Activated CD4-positive, alpha-beta T cell treated with anti-CD3 and anti-CD28 coated beads, Interleukin-2, amount 50 U/mL, for 24 hours (primary cell): ENCODE measurements around the gene TMEM61.
"Not testable (repeated sequence)": the region's sequence is repeated elsewhere in the genome, so short reads cannot be mapped to it uniquely, and the experiment has no call there.

Experiments used
- DNase-seq, 2 donors: peaks; one replicate each; pipeline ENCODE4 v3.0.0-alpha.2; 2020; ENCODE audit warnings: low read depth in 1 of 2, low spot score in 1 of 2

TMEM61 gene

DNA sequence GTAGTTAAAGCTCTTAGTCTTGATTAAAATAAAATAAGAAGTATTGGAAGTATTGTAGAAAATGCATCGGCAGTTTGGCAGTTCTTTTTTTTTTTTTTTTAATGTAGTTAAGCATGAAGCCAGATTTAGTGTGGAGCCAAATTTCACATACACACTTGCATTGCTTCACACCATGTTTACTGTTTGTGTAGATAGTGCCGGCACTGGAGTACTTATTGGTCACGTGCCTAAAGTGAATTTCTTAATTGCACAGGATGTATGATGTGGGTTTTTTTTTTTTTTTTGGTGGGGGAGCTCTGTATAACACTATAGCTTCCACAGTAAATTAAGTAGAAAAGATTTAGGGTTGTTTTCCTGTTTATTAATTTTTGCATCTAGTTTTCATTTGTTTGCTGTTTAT, 21.2 kb upstream of the TMEM61 start:
- no peak for DNase-seq

DNA sequence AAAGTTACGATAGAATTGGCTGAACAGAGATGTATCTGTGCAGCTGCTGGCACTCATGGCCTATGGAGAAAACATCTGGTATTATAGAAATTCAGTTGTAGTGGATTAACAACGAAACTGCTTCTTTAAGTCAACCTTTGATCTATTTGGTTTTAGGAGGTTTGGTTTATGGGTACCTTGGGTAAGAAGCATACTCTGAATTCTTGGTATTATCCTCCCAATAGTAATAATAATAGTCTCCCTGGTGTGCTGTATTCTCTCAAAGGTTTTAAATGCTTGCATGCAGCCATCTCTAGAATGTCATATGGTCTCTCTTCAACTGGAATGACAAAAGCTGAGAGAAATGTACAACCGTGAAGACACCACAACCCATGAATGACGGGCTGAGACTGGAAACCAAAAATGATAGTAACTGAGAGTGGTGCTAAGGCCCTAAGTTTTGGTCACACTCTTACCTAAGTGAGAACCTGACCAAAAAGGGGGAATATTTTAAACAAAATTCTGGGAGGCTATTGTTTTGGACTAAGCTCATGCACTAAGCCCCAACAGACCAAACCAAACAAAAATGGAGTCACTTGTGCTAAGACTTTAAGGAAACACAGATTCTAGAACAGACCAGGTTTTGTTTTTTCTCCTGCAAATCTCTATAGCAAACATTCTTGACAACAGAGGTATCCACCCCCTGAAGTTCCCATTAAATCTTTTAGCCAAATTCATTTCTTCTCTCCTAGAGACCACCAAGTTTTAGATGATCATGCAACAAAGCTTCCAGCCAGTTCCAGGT, 17.6 kb upstream of the TMEM61 start:
- DNase-seq, result no peak

- DNase-seq, result not testable (repeated sequence)
Measured at GRCh38 chr1:54963829-54964228, 16.6 kb upstream of the TMEM61 start.

DNA sequence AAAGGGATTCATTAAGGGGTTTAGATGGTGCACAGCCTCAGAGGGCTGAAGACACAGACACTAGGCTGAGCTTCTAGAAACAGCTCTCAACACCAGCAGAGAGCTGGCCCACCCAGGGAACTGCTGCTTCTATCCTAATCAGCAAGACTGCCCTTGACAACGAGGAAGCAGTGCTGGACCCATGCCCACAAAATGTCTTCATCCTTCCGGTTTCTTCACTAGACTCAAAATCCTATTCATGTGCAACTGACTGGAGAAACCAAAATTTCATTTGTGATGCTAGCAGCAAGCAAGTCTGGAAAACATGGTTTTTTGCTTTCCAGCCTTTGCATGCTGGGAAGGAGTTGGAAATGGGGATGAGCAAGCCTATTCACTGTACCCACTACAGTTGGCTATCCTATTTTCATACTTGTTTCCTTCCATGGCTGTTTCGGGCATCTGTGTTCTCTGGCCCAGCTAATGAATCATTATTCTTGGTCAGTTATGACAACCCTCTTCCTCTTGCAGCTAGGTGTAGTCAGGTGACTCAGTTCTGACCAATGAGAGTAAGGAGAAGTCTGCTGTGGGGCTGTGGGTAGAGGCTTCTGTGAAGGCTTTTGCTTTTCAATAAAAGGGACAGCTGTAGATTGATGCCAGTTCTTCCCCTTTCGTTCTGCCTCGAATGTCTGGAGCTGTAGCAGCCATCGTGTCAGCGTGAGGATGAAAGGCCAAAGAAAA, 14.6 kb upstream of the TMEM61 start:
- DNase-seq, result no peak

DNA sequence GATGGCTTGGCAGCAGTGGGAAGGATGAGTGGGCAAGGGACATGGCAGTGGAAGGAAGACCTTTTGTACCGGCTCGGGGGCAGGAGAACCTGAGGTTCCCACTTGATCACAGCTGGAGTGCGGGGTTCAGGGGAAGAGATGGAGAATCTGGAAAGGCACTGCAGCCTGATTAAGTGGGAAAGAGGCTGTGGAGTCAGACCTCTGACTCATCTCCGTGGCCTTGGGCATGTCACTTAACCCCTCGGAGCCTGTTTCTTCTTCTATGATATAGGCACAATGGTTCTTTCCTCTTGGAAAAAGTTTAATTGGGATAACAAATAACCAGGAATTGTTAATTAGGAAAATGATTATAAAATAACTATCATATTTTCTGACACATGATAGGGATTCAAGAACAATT, 13.1 kb upstream of the TMEM61 start:
- DNase-seq, result no peak

DNA sequence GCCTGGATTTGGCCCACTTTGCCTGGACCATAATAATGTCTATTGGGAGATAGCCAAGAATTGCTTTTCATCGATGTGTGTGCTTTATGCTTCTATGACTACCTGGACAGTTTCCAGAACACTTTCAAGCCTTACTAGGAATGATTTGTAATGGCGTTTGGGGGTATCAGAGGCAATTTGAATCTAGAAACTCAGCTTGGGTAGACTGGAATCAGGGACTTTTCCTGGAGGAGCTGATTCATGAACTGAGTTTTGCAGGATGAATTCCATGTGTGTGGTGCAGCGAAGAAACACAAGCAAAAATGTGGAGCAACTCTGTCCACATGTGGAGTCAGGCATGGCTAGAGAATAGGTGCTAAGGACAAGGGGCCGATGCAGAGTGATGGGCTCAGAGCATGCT, 11.9 kb upstream of the TMEM61 start:
- DNase-seq, result no peak

DNA sequence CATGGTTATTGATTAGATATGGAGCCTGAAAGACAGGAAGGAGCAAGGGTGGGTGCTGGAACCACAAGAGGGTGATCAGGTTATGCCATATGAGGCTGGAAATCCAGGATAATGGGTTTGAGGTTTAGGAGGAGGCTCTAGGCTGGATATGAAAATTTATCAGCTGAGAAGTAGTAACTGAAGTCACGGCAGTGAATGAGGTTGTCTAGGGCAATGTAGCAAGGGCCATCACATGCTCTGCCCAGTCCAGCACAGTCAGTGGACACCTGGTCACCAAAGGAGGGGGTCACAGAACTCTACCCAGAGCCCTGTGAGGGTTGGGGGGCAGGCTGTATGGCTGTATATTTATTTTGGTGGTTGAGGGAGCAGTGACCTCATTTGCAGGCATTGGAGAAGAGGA, 10.5 kb upstream of the TMEM61 start:
- no peak for DNase-seq

GRCh38 chr1:54970901-54971300, 9.5 kb upstream of the TMEM61 start:
- DNase-seq, result no peak

DNA sequence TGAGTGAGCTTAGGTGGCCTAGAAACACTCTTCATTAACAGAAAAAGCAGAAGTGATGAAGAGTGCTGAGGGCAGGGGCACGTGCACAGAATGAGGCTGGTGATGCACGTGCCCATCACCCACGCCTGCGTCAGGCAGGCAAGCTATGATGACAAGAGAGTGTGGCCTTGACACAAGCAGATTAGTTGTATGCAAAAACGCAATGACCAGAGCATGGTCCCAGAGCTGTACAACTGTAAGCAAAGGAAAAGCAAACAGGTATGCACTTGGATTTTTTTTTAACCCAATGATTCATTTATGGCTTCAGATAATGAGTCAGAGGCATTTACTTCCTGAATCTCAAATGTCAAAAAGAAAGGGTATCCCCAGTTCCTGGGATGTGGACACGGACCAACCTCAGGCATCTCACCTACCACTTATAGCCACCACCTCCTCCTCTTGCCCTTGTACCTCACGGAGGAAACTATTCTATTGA, 9.1 kb upstream of the TMEM61 start:
- DNase-seq, result no peak

- no peak for DNase-seq
Measured at GRCh38 chr1:54972436-54972835, 8.0 kb upstream of the TMEM61 start.

GRCh38 chr1:54973205-54973921, 7.1 kb upstream of the TMEM61 start:
- DNase-seq, result no peak

DNA sequence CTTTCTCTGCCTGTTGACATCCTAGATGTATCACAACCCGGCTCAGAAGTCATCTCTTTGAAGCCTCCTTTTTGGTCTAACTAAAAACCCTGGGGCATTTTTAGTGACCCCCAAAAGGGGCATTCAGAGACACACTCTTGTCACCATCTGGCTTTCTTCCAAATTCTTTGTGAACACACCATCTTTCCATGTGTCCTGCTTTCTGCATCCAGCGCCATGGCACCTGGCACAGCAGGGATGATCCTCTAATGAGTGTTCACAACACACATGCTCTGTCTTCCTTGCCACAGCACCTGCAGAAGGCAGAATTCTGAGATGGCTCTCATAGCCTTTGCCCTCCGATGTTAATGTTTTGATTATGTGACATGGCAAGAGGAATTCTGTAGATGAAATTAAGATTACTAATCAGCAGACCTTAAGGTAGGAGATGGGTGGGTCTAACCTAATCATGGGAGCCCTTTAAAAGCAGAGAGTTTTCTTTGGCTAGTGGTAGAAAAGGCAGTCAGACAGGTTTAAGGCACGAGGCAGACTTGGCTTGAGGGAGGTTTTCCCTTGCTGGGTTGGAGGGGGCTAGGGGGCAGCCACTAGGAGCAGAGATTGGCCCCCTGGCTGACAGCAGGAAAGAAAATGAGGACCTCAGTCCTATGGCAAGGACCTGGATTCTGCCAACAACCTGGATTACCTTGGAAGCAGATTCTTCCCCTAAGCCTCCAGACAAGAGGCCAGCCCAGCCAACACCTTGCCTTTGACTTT, 4.9 kb upstream of the TMEM61 start:
- no peak for DNase-seq

DNA sequence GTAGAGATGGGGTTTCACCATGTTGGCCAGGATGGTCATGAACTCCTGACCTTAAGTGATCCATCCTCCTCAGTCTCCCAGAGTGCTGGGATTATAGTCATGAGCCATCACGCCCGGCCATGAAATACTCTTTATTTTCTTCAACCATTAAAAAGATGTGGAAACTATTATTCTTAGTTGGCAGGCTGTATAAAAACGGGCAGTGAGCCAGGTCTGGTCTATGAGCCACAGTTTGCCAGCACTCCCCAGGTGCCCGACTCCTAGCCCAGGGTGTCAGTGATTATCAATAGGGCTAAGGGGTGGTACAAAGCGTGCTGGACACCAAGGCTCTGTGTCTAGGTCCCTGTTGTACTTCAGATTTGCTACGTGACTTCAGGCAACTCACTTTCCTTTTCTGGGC, 3.7 kb upstream of the TMEM61 start:
- DNase-seq, result no peak

- no peak for DNase-seq
Measured at GRCh38 chr1:54977533-54978297, 2.7 kb upstream of the TMEM61 start.

- no peak for DNase-seq
Measured at GRCh38 chr1:54978528-54979326, 1.7 kb upstream of the TMEM61 start.

DNA sequence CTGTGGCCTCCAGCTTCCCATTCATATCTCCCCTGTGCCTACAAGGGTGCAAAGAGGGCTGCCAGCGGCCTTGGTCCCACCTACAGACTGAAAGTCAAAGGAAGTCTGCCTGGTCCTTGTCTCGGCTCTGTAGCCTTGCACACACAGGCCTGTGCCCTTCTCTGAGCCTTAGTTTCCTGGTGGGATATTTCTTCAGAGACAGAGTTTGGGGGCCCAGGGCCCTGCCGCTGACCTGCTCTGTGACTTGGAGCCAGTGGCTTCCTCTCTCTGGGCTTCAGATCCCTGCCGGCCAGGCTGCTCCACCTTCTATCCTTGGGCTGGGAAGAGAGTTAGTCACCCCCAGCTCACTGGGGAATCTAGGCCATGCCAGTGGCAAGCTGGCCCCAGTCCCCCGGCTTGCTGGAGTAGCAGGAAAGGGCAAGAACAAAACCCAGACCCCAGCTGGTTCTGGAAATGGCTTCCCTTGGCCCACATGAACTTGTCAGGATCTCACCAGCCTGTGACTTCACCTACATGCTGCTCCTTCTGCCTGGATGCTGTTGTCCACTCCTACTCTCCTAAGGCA, 1.0 kb upstream of the TMEM61 start:
- DNase-seq, result no peak

- DNase-seq, result no peak
Measured at GRCh38 chr1:54980046-54980527, 341 bp upstream of the TMEM61 start.

DNA sequence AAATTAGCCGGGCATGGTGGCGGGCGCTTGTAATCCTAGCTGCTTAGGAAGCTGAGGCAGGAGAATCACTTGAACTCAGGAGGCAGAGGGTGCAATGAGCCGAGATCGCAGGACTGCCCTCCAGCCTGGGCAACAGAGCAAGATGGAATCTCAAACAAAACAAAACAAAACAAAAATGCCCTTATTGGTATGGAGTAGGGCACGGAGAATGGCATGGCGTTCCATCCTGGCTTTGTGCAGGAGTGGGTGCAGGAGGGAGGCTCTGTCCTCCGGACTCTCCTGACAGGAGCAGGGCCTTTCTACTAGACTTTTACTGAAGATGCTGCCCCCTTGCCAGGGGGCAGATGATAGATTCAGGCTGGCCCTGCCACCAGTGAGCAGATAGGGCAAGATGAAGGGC, 1.0 kb downstream of the TMEM61 start:
- no peak for DNase-seq

DNA sequence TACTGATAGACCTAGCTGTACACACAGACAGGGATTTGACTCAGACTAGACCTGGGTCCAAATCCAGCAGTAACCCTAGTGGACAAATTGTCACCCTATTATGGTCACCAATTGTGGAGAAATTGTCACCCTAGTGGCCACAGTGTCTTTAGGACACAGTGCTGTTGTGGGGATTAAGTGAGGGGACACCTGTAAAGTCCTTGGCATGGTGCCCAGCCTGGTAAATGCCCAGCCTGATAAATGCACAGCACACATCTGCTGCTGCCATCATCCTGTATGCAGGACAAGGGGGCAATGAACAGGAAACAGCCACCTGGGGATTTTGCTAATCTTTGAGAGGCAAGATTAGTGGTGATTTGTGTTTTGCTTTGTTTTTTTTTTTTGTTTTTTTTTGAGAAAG, 2.3 kb downstream of the TMEM61 start:
- DNase-seq, result no peak
